Neural progenitor cell (in vitro differentiated cells): ENCODE results near the gene TSPEAR.

Source experiments
- CTCF ChIP-seq: fragments of 200-600 bp; sonication (generic); IDR thresholded peaks from 2 replicates; pipeline ENCODE4 v1.5.1; 2017; ENCODE audit warnings: antibody characterized with exemption, mild to moderate bottlenecking
- EZH2 ChIP-seq: fragments of 200-600 bp; sonication (generic); IDR thresholded peaks from 2 replicates; pipeline ENCODE4 v1.6.1; 2017; ENCODE audit warnings: antibody characterized with exemption, mild to moderate bottlenecking, moderate library complexity
- EZH2phosphoT487 ChIP-seq: fragments of 200-600 bp; sonication (generic); IDR thresholded peaks from 2 replicates; pipeline ENCODE4 v1.6.1; 2017; ENCODE audit warnings: antibody characterized with exemption

- TF ChIP-seq CTCF (no peak), EZH2 (no peak), EZH2phosphoT487 (no peak)
These were observed 135.3 kb downstream of the TSPEAR start for GRCh38 chr21:44576025-44576420.
